A549 (cell line): ENCODE measurements around the gene NCOA3. TPM values are rescaled to one million over a fixed set of nuclear protein-coding genes. Genes with fewer than 3 reads are reported as not detected.

ENCODE experiments used
- ATAC-seq, 2 experiments: fragments of 200-7000 bp in 1 of 2; fragments of >200 bp in 1 of 2; cut with Nextera tagmentation in 1 of 2; cut with Tn5 transposase in 1 of 2; 3 replicates each; pipeline versions ENCODE4 v1.8.0 to v1.9.1; 2018 to 2020; ENCODE audit warnings: mild to moderate bottlenecking in 1 of 2, moderate library complexity in 1 of 2
- CTCF ChIA-PET: fragments of 300-600 bp; sonication (Branson Sonifier 250); formaldehyde crosslinking; extraction: SDS; loops from one replicate; lab custom pipeline; 2021; ENCODE audit warnings: antibody characterized with exemption, inconsistent platforms; lab: Yijun Ruan, JAX
- POLR2A ChIA-PET: fragments of 350-600 bp; formaldehyde crosslinking; extraction: SDS; loops from one replicate; lab custom pipeline; 2021; ENCODE audit warnings: antibody characterized with exemption, inconsistent platforms; lab: Yijun Ruan, JAX
- DNase-seq, 2 experiments: peaks; one replicate each; pipeline versions ENCODE4 v3.0.0 to v3.0.0-alpha.2; 2011 to 2016; ENCODE audit warnings: low read depth in 1 of 2, low spot score in 1 of 2
- FAIRE-seq: peaks from 2 replicates; lab custom pipeline; 2011; peaks lifted over from hg19 to GRCh38; lab: Jason Lieb, UNC
- H3K27ac ChIP-seq, 2 experiments: fragments of >200 bp; sonication (Bioruptor Twin); formaldehyde crosslinking; 3 replicates each; pipeline ENCODE4 v1.5.1; 2016 to 2017
- H3K4me1 ChIP-seq: fragments of >200 bp; sonication (Bioruptor Twin); formaldehyde crosslinking; 3 replicates; pipeline ENCODE4 v1.6.1; 2016
- H3K4me2 ChIP-seq: fragments of >200 bp; sonication (Bioruptor Twin); formaldehyde crosslinking; 3 replicates; pipeline ENCODE4 v1.6.1; 2016
- H3K4me3 ChIP-seq: fragments of >200 bp; sonication (Bioruptor Twin); formaldehyde crosslinking; 3 replicates; pipeline ENCODE4 v1.5.1; 2016
- H3K9me3 ChIP-seq: fragments of >200 bp; sonication (Bioruptor Twin); formaldehyde crosslinking; 3 replicates; pipeline ENCODE4 v1.6.1; 2016
- BHLHE40 ChIP-seq: IDR thresholded peaks from 2 replicates; pipeline ENCODE4 v1.6.1; 2012; ENCODE audit warnings: low read depth, low read length, inconsistent platforms
- CHD2 ChIP-seq: fragments of 150-350 bp; IDR thresholded peaks from 2 replicates; pipeline ENCODE4 v1.6.1; 2014; ENCODE audit warnings: low read length; ENCODE audit not compliant: partially characterized antibody
- EHMT2 ChIP-seq: fragments of 200-600 bp; sonication (generic); IDR thresholded peaks from 2 replicates; pipeline ENCODE4 v1.6.1; 2016; ENCODE audit warnings: antibody characterized with exemption, low read depth, mild to moderate bottlenecking, moderate library complexity
- EP300 ChIP-seq, 2 experiments: fragments of >200 bp; sonication (Bioruptor Twin); formaldehyde crosslinking; IDR thresholded peaks; 2 replicates in 1 of 2; 3 replicates in 1 of 2; pipeline ENCODE4 v1.6.1; 2016 to 2017
- ESRRA ChIP-seq: fragments of 150-350 bp; IDR thresholded peaks from 2 replicates; pipeline ENCODE4 v1.6.1; 2014; ENCODE audit warnings: mild to moderate bottlenecking, low read length, borderline replicate concordance
- FOSB ChIP-seq: fragments of 250-450 bp; sonication (Bioruptor Pico); IDR thresholded peaks from 2 replicates; pipeline ENCODE4 v1.5.0; 2020; ENCODE audit warnings: mild to moderate bottlenecking, moderate library complexity
- FOSL2 ChIP-seq, 2 experiments: fragments of 450-650 bp in 1 of 2; fragments of >200 bp in 1 of 2; sonication (Bioruptor Twin) in 1 of 2; formaldehyde crosslinking; IDR thresholded peaks; 2 replicates each; pipeline versions ENCODE4 v1.5.0 to v1.6.1; 2016 to 2020; ENCODE audit warnings: mild to moderate bottlenecking in 1 of 2, moderate library complexity in 1 of 2
- FOXS1 ChIP-seq: fragments of 250-450 bp; sonication (Bioruptor Pico); IDR thresholded peaks from 2 replicates; pipeline ENCODE4 v1.5.0; 2020; ENCODE audit warnings: mild to moderate bottlenecking, moderate library complexity
- HOXA7 ChIP-seq: fragments of 250-450 bp; sonication (Bioruptor Pico); IDR thresholded peaks from 2 replicates; pipeline ENCODE4 v1.5.0; 2020; ENCODE audit warnings: mild to moderate bottlenecking, moderate library complexity
- JUNB ChIP-seq: fragments of >200 bp; sonication (Bioruptor Twin); formaldehyde crosslinking; IDR thresholded peaks from 2 replicates; pipeline ENCODE4 v1.6.1; 2016
- NFE2L2 ChIP-seq: fragments of 150-350 bp; conservative IDR thresholded peaks from 2 replicates; pipeline ENCODE4 v1.6.1; 2014; ENCODE audit warnings: low read length
- POLR2A ChIP-seq: IDR thresholded peaks from 2 replicates; pipeline ENCODE4 v1.6.1; 2012; ENCODE audit warnings: mild to moderate bottlenecking, low read length
- POLR2AphosphoS2 ChIP-seq: conservative IDR thresholded peaks from 2 replicates; pipeline ENCODE4 v1.6.1; 2012; ENCODE audit warnings: low read length, improper control_type of control experiment, inconsistent platforms
- RAD21 ChIP-seq, 2 experiments: fragments of >200 bp in 1 of 2; sonication (Bioruptor Twin) in 1 of 2; formaldehyde crosslinking in 1 of 2; IDR thresholded peaks in 1 of 2; conservative IDR thresholded peaks in 1 of 2; 2 replicates in 1 of 2; 3 replicates in 1 of 2; pipeline ENCODE4 v1.6.1; 2012 to 2018; ENCODE audit warnings: inconsistent platforms in 1 of 2
- RFX5 ChIP-seq: fragments of 450-650 bp; IDR thresholded peaks from 2 replicates; pipeline ENCODE4 v1.7.1; 2014; ENCODE audit warnings: antibody characterized with exemption, mild to moderate bottlenecking, moderate library complexity
- RNF2 ChIP-seq: fragments of 200-600 bp; sonication (generic); IDR thresholded peaks from 2 replicates; pipeline ENCODE4 v1.6.1; 2016; ENCODE audit warnings: low read depth, mild to moderate bottlenecking, antibody characterized with exemption, moderate library complexity, borderline replicate concordance
- SREBF2 ChIP-seq: fragments of 450-650 bp; IDR thresholded peaks from 2 replicates; pipeline ENCODE4 v1.6.1; 2014; ENCODE audit warnings: mild to moderate bottlenecking, moderate library complexity
- ZFP36 ChIP-seq: fragments of 450-650 bp; IDR thresholded peaks from 2 replicates; pipeline ENCODE4 v1.6.1; 2014; ENCODE audit warnings: borderline replicate concordance; ENCODE audit not compliant: partially characterized antibody
- WGBS: methylation state at CpG from one replicate; pipeline ENCODE4 v1.1.6; 2017; ENCODE audit errors: missing lambda C conversion rate; 5-methylcytosine and 5-hydroxymethylcytosine counted together
- polyA plus RNA-seq, 4 experiments: library from polyadenylated mRNA; depleted of rRNA in 3 of 4; stranded (reverse); fragments of >200 nt; fragmentation: RNase III in 1 of 4; extraction: RNeasy Plus Mini Kit Qiagen cat#74134 plus additional on column Dnase treatment in 1 of 4; gene quantifications; 2 replicates in 3 of 4; 3 replicates in 1 of 4; pipeline ENCODE4 v1.2.3, GENCODE V29; 2011 to 2017
- TF ChIP-seq, protein P1 (sequence below): fragments of 200-600 bp; sonication (generic); IDR thresholded peaks from 2 replicates; pipeline ENCODE4 v1.6.1; 2016; ENCODE audit warnings: antibody characterized with exemption, mild to moderate bottlenecking, moderate library complexity
- TF ChIP-seq, protein P2 (sequence below): fragments of >200 bp; sonication (Bioruptor Twin); formaldehyde crosslinking; IDR thresholded peaks from 2 replicates; pipeline ENCODE4 v1.6.1; 2016
- TF ChIP-seq, protein P3 (sequence below): fragments of >200 bp; sonication (Bioruptor Twin); formaldehyde crosslinking; IDR thresholded peaks from 3 replicates; pipeline ENCODE4 v1.6.1; 2016
- TF ChIP-seq, protein P4 (sequence below): fragments of 150-350 bp; IDR thresholded peaks from 2 replicates; pipeline ENCODE4 v1.6.1; 2014; ENCODE audit warnings: low read depth, mild to moderate bottlenecking, low read length
- TF ChIP-seq, protein P5 (sequence below): fragments of >200 bp; sonication (Bioruptor Twin); formaldehyde crosslinking; IDR thresholded peaks from 3 replicates; pipeline ENCODE4 v1.5.1; 2016

The NCOA3 gene
- polyA plus RNA-seq, 2 of the 4 experiments (the other 2 are of a cell fraction): 42.9 to 136 TPM

DNA sequence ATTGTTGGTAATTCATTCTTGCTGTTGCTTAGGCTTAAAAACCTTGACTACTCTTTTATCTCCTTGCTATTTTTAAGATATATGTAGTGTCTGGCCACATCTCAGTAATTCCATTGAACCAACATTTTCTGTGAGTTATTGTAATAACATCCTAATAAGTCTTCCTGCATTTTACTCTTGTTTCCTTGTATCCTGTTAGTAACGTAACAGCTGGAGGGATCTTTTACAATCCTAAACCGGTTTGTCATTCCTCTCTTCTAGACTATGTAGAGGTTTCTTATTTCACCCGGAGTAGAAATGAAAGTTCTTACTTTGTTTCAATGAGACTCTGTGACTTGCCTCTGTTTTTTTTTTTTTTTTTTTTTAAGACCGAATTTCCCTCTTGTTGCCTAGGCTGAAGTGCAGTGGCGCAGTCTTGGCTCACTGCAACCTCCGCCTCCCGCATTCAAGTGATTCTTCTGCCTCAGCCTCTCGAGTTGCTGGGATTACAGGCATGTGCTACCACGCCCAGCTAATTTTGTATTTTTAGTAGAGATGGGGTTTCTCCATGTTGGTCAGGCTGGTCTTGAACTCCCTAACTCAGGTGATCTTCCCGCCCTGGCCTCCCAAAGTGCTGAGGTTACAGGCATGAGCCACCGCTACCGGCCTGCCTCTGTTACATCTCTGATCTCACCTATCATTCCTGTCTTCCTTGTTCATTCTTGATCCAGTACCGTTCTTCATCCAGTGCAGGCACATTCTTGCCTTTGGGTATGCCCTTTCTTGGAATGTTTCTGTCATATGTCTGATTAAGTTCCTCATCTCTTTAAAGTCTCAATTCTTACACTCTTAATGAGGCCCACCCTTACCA, 44.7 kb downstream of the NCOA3 start:
- ChIA-PET POLR2A (no interaction called here), CTCF (no interaction called here)
- 93% methylated on average over 13 of the region's 13 CpGs for WGBS
- Histone ChIP-seq H3K9me3 (no peaks in the 10 kb centered on the region), H3K4me2 (no peak overlapping the region), H3K27ac (no peak overlapping the region), H3K4me3 (no peak overlapping the region), H3K4me1 (peaks cover 56% of the 10 kb centered on the region)
- TF ChIP-seq FOXS1 (no peak), FOSL2 (IDR thresholded peaks at IDR 0.05) (no peak), FOSL2 (CRISPR knock-in tag; IDR thresholded peaks at IDR 0.05) (no peak), JUNB (no peak), ESRRA (no peak), ZFP36 (no peak), SREBF2 (no peak)
- DNase-seq (no peak), FAIRE-seq (no peak), ATAC-seq (no peak)

DNA sequence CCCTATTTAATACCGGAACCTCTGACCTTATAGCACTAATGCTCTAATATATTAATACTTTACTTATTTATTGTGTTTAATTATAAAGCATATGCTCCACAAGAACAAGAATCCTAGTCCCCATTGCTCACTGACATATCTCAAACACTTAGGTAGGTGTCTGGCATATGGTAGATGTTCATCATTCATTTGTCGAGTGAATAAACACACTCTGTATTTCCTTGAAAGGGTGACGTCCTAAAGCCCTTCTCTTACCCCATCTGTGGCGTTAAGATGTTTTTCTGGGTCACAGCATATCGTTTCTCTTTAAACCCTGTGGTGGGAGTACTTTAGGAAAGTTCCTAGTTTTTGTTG, 45.3 kb downstream of the NCOA3 start:
- 85% methylated on average over 5 of the region's 5 CpGs for WGBS
- Histone ChIP-seq H3K27ac (no peak overlapping the region), H3K4me2 (no peak overlapping the region), H3K4me3 (no peak overlapping the region), H3K9me3 (no peaks in the 10 kb centered on the region), H3K4me1 (peaks cover 56% of the 10 kb centered on the region)
- POLR2A ChIA-PET: no interaction called here
- DNase-seq (no peak), FAIRE-seq (no peak), ATAC-seq (no peak)
- TF ChIP-seq, protein P1, sequence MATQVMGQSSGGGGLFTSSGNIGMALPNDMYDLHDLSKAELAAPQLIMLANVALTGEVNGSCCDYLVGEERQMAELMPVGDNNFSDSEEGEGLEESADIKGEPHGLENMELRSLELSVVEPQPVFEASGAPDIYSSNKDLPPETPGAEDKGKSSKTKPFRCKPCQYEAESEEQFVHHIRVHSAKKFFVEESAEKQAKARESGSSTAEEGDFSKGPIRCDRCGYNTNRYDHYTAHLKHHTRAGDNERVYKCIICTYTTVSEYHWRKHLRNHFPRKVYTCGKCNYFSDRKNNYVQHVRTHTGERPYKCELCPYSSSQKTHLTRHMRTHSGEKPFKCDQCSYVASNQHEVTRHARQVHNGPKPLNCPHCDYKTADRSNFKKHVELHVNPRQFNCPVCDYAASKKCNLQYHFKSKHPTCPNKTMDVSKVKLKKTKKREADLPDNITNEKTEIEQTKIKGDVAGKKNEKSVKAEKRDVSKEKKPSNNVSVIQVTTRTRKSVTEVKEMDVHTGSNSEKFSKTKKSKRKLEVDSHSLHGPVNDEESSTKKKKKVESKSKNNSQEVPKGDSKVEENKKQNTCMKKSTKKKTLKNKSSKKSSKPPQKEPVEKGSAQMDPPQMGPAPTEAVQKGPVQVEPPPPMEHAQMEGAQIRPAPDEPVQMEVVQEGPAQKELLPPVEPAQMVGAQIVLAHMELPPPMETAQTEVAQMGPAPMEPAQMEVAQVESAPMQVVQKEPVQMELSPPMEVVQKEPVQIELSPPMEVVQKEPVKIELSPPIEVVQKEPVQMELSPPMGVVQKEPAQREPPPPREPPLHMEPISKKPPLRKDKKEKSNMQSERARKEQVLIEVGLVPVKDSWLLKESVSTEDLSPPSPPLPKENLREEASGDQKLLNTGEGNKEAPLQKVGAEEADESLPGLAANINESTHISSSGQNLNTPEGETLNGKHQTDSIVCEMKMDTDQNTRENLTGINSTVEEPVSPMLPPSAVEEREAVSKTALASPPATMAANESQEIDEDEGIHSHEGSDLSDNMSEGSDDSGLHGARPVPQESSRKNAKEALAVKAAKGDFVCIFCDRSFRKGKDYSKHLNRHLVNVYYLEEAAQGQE: no peak
- TF ChIP-seq RAD21 (conservative IDR thresholded peaks at IDR 0.05 in 1 of 2, IDR thresholded peaks at IDR 0.05 in 1 of 2) (no peak), RNF2 (no peak), POLR2A (no peak), BHLHE40 (no peak), NFE2L2 (no peak), CHD2 (no peak)
- TF ChIP-seq, protein P2, sequence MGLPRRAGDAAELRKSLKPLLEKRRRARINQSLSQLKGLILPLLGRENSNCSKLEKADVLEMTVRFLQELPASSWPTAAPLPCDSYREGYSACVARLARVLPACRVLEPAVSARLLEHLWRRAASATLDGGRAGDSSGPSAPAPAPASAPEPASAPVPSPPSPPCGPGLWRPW: no peak
- CTCF ChIA-PET: no interaction called here

DNA sequence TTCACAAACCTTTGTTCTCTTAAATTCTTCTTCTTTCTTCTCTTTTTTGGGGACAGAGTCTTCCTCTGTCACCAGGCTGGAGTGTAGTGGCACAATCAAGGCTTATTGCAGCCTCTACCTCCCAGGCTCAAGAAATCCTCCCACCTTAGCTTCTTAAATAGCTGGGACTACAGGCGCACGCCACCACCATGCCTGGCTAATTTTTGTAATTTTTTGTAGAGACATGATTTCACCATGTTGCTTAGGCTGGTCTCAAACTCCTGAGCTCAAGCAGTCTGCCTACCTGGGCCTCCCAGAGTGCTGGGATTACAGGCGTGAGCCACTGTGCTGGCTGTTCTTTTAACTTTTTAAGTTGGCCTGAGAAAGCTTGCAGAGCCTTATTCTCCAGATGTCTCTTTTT, 48.0 kb downstream of the NCOA3 start:
- Histone ChIP-seq H3K4me1 (peaks cover 38% of the 10 kb centered on the region), H3K9me3 (no peaks in the 10 kb centered on the region), H3K27ac (0 out of 6 replicates have a peak overlapping the region, but pooled peaks of 1 of the 2 experiments have one; percentile 10), H3K4me3 (no peak overlapping the region), H3K4me2 (no peak overlapping the region)
- DNase-seq (no peak), FAIRE-seq (no peak), ATAC-seq (peak in 1 of 2 experiments; percentile 26; a peak in 2 of 6 replicates)
- ChIA-PET POLR2A (no interaction called here), CTCF (interaction anchor here (0.5 to 0.7 kb wide), 2 partner anchors 11 to 15 kb away, joined by 3 read pairs; no protein-coding TSS in a partner anchor)
- WGBS: 95% methylated on average over 3 of the region's 3 CpGs
- TF ChIP-seq EP300 (IDR thresholded peaks at IDR 0.05) (no peak), HOXA7 (no peak), POLR2AphosphoS2 (no peak), FOSB (no peak), EHMT2 (no peak), RFX5 (no peak), POLR2A (no peak), JUNB (no peak)
- TF ChIP-seq, protein P3, sequence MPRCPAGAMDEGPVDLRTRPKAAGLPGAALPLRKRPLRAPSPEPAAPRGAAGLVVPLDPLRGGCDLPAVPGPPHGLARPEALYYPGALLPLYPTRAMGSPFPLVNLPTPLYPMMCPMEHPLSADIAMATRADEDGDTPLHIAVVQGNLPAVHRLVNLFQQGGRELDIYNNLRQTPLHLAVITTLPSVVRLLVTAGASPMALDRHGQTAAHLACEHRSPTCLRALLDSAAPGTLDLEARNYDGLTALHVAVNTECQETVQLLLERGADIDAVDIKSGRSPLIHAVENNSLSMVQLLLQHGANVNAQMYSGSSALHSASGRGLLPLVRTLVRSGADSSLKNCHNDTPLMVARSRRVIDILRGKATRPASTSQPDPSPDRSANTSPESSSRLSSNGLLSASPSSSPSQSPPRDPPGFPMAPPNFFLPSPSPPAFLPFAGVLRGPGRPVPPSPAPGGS: no peak
- TF ChIP-seq, protein P4, sequence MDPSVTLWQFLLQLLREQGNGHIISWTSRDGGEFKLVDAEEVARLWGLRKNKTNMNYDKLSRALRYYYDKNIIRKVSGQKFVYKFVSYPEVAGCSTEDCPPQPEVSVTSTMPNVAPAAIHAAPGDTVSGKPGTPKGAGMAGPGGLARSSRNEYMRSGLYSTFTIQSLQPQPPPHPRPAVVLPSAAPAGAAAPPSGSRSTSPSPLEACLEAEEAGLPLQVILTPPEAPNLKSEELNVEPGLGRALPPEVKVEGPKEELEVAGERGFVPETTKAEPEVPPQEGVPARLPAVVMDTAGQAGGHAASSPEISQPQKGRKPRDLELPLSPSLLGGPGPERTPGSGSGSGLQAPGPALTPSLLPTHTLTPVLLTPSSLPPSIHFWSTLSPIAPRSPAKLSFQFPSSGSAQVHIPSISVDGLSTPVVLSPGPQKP: no peak
- TF ChIP-seq, protein P5, sequence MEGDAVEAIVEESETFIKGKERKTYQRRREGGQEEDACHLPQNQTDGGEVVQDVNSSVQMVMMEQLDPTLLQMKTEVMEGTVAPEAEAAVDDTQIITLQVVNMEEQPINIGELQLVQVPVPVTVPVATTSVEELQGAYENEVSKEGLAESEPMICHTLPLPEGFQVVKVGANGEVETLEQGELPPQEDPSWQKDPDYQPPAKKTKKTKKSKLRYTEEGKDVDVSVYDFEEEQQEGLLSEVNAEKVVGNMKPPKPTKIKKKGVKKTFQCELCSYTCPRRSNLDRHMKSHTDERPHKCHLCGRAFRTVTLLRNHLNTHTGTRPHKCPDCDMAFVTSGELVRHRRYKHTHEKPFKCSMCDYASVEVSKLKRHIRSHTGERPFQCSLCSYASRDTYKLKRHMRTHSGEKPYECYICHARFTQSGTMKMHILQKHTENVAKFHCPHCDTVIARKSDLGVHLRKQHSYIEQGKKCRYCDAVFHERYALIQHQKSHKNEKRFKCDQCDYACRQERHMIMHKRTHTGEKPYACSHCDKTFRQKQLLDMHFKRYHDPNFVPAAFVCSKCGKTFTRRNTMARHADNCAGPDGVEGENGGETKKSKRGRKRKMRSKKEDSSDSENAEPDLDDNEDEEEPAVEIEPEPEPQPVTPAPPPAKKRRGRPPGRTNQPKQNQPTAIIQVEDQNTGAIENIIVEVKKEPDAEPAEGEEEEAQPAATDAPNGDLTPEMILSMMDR: no peak
